ENCODE measurements around the gene RBMS3.

- no peak for TF ChIP-seq POLR2A (IDR thresholded peaks at IDR 0.05)
- TF ChIP-seq, protein P1, sequence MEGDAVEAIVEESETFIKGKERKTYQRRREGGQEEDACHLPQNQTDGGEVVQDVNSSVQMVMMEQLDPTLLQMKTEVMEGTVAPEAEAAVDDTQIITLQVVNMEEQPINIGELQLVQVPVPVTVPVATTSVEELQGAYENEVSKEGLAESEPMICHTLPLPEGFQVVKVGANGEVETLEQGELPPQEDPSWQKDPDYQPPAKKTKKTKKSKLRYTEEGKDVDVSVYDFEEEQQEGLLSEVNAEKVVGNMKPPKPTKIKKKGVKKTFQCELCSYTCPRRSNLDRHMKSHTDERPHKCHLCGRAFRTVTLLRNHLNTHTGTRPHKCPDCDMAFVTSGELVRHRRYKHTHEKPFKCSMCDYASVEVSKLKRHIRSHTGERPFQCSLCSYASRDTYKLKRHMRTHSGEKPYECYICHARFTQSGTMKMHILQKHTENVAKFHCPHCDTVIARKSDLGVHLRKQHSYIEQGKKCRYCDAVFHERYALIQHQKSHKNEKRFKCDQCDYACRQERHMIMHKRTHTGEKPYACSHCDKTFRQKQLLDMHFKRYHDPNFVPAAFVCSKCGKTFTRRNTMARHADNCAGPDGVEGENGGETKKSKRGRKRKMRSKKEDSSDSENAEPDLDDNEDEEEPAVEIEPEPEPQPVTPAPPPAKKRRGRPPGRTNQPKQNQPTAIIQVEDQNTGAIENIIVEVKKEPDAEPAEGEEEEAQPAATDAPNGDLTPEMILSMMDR (IDR thresholded peaks at IDR 0.05), result no peak
These were observed 631.9 kb downstream of the RBMS3 start for GRCh38 chr3:29912600-29913288.
